ENCODE results near the gene OSBPL9. TPM values are rescaled to one million over a fixed set of nuclear protein-coding genes. Genes with fewer than 3 reads are reported as not detected.
A peak's percentile ranks its signal among the peaks of the same experiment; 100 is the strongest.

The OSBPL9 gene
- total RNA-seq, 1 donor from 2014 or later = 88.3 TPM

GRCh38 chr1:51656374-51656773 is 39.5 kb downstream of the OSBPL9 start:
- Mint-ChIP-seq H3K27me3 (no peaks in the 10 kb centered on the region), H3K36me3 (peaks cover 8% of the 10 kb centered on the region), H3K4me3 (no peak overlapping the region), H3K4me1 (ENCODE audit: unreplicated experiment) (peaks cover 14% of the 10 kb centered on the region), H3K9me3 (no peaks in the 10 kb centered on the region), H3K27ac (no peak overlapping the region)
- no peak for DNase-seq (ENCODE audit: extremely low spot score, unreplicated experiment)
- TF ChIP-seq CTCF (conservative IDR thresholded peaks at IDR 0.05) = no peak

GRCh38 chr1:51660580-51660979 is 43.7 kb downstream of the OSBPL9 start:
- Mint-ChIP-seq H3K27ac (peak overlapping the region; percentile 81), H3K4me3 (no peak overlapping the region)
- TF ChIP-seq CTCF (conservative IDR thresholded peaks at IDR 0.05) = no peak

GRCh38 chr1:51661081-51661518 is 44.2 kb downstream of the OSBPL9 start:
- DNase-seq (ENCODE audit: extremely low spot score, unreplicated experiment) = no peak
- Mint-ChIP-seq H3K4me1 (ENCODE audit: unreplicated experiment) (peaks cover 15% of the 10 kb centered on the region), H3K9me3 (no peaks in the 10 kb centered on the region), H3K27me3 (no peaks in the 10 kb centered on the region), H3K36me3 (peaks cover 12% of the 10 kb centered on the region), H3K27ac (peak overlapping the region; percentile 81), H3K4me3 (peak overlapping the region; percentile 24)
- TF ChIP-seq CTCF (conservative IDR thresholded peaks at IDR 0.05) = no peak

More at GRCh38 chr1:51660580-51660979, 43.7 kb downstream of the OSBPL9 start:
- H3K9me3 Mint-ChIP-seq = no peaks in the 10 kb centered on the region
- peaks cover 15% of the 10 kb centered on the region for H3K4me1 Mint-ChIP-seq (ENCODE audit: unreplicated experiment)
- peaks cover 13% of the 10 kb centered on the region for H3K36me3 Mint-ChIP-seq
- no peak for DNase-seq (ENCODE audit: extremely low spot score, unreplicated experiment)
- H3K27me3 Mint-ChIP-seq = no peaks in the 10 kb centered on the region

- no peak for DNase-seq (ENCODE audit: extremely low spot score, unreplicated experiment)
- Mint-ChIP-seq H3K27ac (no peak overlapping the region), H3K4me1 (ENCODE audit: unreplicated experiment) (peaks cover 20% of the 10 kb centered on the region), H3K36me3 (peaks cover 9% of the 10 kb centered on the region), H3K4me3 (no peak overlapping the region), H3K9me3 (no peaks in the 10 kb centered on the region), H3K27me3 (no peaks in the 10 kb centered on the region)
- no peak for TF ChIP-seq CTCF (conservative IDR thresholded peaks at IDR 0.05)
Observed at GRCh38 chr1:51663105-51663504, 46.2 kb downstream of the OSBPL9 start.

GRCh38 chr1:51663721-51664120 is 46.8 kb downstream of the OSBPL9 start:
- Mint-ChIP-seq H3K27ac (no peak overlapping the region), H3K4me1 (ENCODE audit: unreplicated experiment) (peaks cover 20% of the 10 kb centered on the region), H3K27me3 (no peaks in the 10 kb centered on the region)

More at GRCh38 chr1:51663721-51664120, 46.8 kb downstream of the OSBPL9 start:
- Mint-ChIP-seq H3K9me3 (no peaks in the 10 kb centered on the region), H3K4me3 (no peak overlapping the region), H3K36me3 (peaks cover 9% of the 10 kb centered on the region)
- no peak for TF ChIP-seq CTCF (conservative IDR thresholded peaks at IDR 0.05)
- DNase-seq (ENCODE audit: extremely low spot score, unreplicated experiment) = no peak

All from type B pancreatic cell (in vitro differentiated cells).